Naive thymus-derived CD8-positive, alpha-beta T cell (primary cell): ENCODE measurements around the gene UBE2E2. TPM values are rescaled to one million over a fixed set of nuclear protein-coding genes. Genes with fewer than 3 reads are reported as not detected.

Experiments used
- ATAC-seq, 2 donors: fragments of 150-1000 bp; cut with Tn5 transposase in 1 of 2; sonication (Bioruptor Pico), chemical (Tn5 transposase) in 1 of 2; 1 replicate in 1 of 2; 2 replicates in 1 of 2; pipeline ENCODE4 v1.10.0; 2021; ENCODE audit warnings: mild to moderate bottlenecking in 2 of 2, moderate library complexity in 2 of 2
- POLR2A ChIA-PET: fragments of 350-600 bp; sonication (Branson Sonifier 250); formaldehyde crosslinking; loops from one replicate; lab custom pipeline; 2021; ENCODE audit warnings: antibody characterized with exemption; lab: Charles Lee
- DNase-seq, 10 donors: peaks; one replicate each; pipeline versions ENCODE4 v3.0.0 to v3.0.0-alpha.2; 2020 to 2022
- H3K27ac Mint-ChIP-seq, 10 donors: one replicate each; pipeline ENCODE4 v1.8.0; 2020 to 2022; ENCODE audit warnings: mild to moderate bottlenecking in 10 of 10, mixed read lengths in 10 of 10, moderate library complexity in 4 of 10, inconsistent platforms in 1 of 10
- H3K27me3 Mint-ChIP-seq, 5 donors: one replicate each; pipeline ENCODE4 v1.8.0; 2021 to 2022; ENCODE audit warnings: mixed read lengths in 5 of 5
- H3K36me3 Mint-ChIP-seq, 3 donors: one replicate each; pipeline ENCODE4 v1.8.0; 2020 to 2022; ENCODE audit warnings: mixed read lengths in 3 of 3, mild to moderate bottlenecking in 2 of 3, inconsistent platforms in 1 of 3
- H3K4me1 Mint-ChIP-seq, 4 donors: one replicate each; pipeline ENCODE4 v1.8.0; 2021 to 2022; ENCODE audit warnings: mixed read lengths in 4 of 4
- H3K4me3 Mint-ChIP-seq, 10 donors: one replicate each; pipeline ENCODE4 v1.8.0; 2020 to 2022; ENCODE audit warnings: mild to moderate bottlenecking in 10 of 10, mixed read lengths in 10 of 10, moderate library complexity in 6 of 10, inconsistent platforms in 1 of 10
- H3K9me3 Mint-ChIP-seq, 9 donors: one replicate each; pipeline ENCODE4 v1.8.0; 2020 to 2022; ENCODE audit warnings: mixed read lengths in 9 of 9, mild to moderate bottlenecking in 3 of 9, inconsistent platforms in 1 of 9, moderate library complexity in 1 of 9
- polyA plus RNA-seq, 3 donors: library from polyadenylated mRNA; unstranded; fragments of 300-500 nt; fragmentation: Illumina TruSeq; gene quantifications; one replicate each; pipeline ENCODE4 v1.2.3, GENCODE V29; 2021
- total RNA-seq, 8 experiments: library from RNA in 2 of 8; stranded (reverse) in 2 of 8; gene quantifications; one replicate each; pipeline ENCODE4 v1.2.3 and lab custom pipeline; 2021 to 2026

UBE2E2 gene
- total and polyA plus RNA-seq, 5 experiments from 2014 or later: 12.5 to 19.6 (median 14.0) TPM

GRCh38 chr3:23248594-23249131 lies 45.5 kb downstream of the UBE2E2 start:
- POLR2A ChIA-PET: no interaction called here
- no peak for ATAC-seq
- no peak for DNase-seq
- Mint-ChIP-seq H3K9me3 (no peaks in the 10 kb centered on the region), H3K36me3 (no peaks in the 10 kb centered on the region), H3K4me1 (peaks cover 2 to 38% (median 26%) of the 10 kb centered on the region in 4 donors), H3K27ac (no peak overlapping the region), H3K4me3 (no peak overlapping the region), H3K27me3 (no peaks in the 10 kb centered on the region)

- DNase-seq (no peak), ATAC-seq (no peak)
- no peaks in the 10 kb centered on the region for H3K36me3 Mint-ChIP-seq
- POLR2A ChIA-PET: no interaction called here
- no peaks in the 10 kb centered on the region for H3K27me3 Mint-ChIP-seq
- peak overlapping the region in 1 of 10 donors; percentile 31 for H3K4me3 Mint-ChIP-seq
- no peak overlapping the region for H3K27ac Mint-ChIP-seq
- H3K4me1 Mint-ChIP-seq: peaks cover 9 to 48% (median 34%) of the 10 kb centered on the region in 4 donors
- H3K9me3 Mint-ChIP-seq: no peaks in the 10 kb centered on the region
Observed at GRCh38 chr3:23249961-23250360, 46.8 kb downstream of the UBE2E2 start.

- H3K4me3 Mint-ChIP-seq: no peak overlapping the region
- no peaks in the 10 kb centered on the region for H3K9me3 Mint-ChIP-seq
- peaks cover 12 to 62% (median 44%) of the 10 kb centered on the region in 4 donors for H3K4me1 Mint-ChIP-seq
- H3K36me3 Mint-ChIP-seq: no peaks in the 10 kb centered on the region
- DNase-seq: no peak
- no peaks in the 10 kb centered on the region for H3K27me3 Mint-ChIP-seq
- POLR2A ChIA-PET: no interaction called here
- H3K27ac Mint-ChIP-seq: no peak overlapping the region
- ATAC-seq: no peak
Observed at GRCh38 chr3:23252122-23252521, 49.0 kb downstream of the UBE2E2 start.

- no peak for ATAC-seq
- Mint-ChIP-seq H3K36me3 (peaks cover 0 to 4% (median 0%) of the 10 kb centered on the region in 3 donors), H3K27me3 (no peaks in the 10 kb centered on the region), H3K4me1 (peaks cover 12 to 56% (median 44%) of the 10 kb centered on the region in 4 donors), H3K27ac (no peak overlapping the region), H3K4me3 (no peak overlapping the region), H3K9me3 (peaks cover 0 to 3% (median 0%) of the 10 kb centered on the region in 9 donors)
- POLR2A ChIA-PET: no interaction called here
- no peak for DNase-seq
Observed at GRCh38 chr3:23253214-23253613, 50.1 kb downstream of the UBE2E2 start.

- Mint-ChIP-seq H3K27me3 (no peaks in the 10 kb centered on the region), H3K4me1 (peaks cover 12 to 53% (median 38%) of the 10 kb centered on the region in 4 donors), H3K27ac (no peak overlapping the region), H3K4me3 (no peak overlapping the region), H3K36me3 (peaks cover 0 to 4% (median 3%) of the 10 kb centered on the region in 3 donors), H3K9me3 (peaks cover 0 to 3% (median 0%) of the 10 kb centered on the region in 9 donors)
- POLR2A ChIA-PET: interaction anchor here (0.6 kb wide), 1 partner anchor 184 kb away, joined by 3 read pairs; no protein-coding TSS in a partner anchor
- DNase-seq (no peak), ATAC-seq (no peak)
Observed at GRCh38 chr3:23254282-23254681, 51.2 kb downstream of the UBE2E2 start.

- Mint-ChIP-seq H3K4me3 (no peak overlapping the region), H3K9me3 (peaks cover 0 to 3% (median 0%) of the 10 kb centered on the region in 9 donors), H3K27me3 (no peaks in the 10 kb centered on the region), H3K4me1 (peaks cover 12 to 50% (median 35%) of the 10 kb centered on the region in 4 donors), H3K36me3 (peaks cover 0 to 6% (median 4%) of the 10 kb centered on the region in 3 donors), H3K27ac (no peak overlapping the region)
- POLR2A ChIA-PET: interaction anchor here (0.6 kb wide), 1 partner anchor 184 kb away, joined by 3 read pairs; no protein-coding TSS in a partner anchor
- ATAC-seq (no peak), DNase-seq (no peak)
Observed at GRCh38 chr3:23254835-23255234, 51.7 kb downstream of the UBE2E2 start.

- DNase-seq: no peak
- H3K27me3 Mint-ChIP-seq: no peaks in the 10 kb centered on the region
- no peak overlapping the region for H3K27ac Mint-ChIP-seq
- H3K4me1 Mint-ChIP-seq: peaks cover 12 to 41% (median 27%) of the 10 kb centered on the region in 4 donors
- peaks cover 0 to 9% (median 4%) of the 10 kb centered on the region in 3 donors for H3K36me3 Mint-ChIP-seq
- ATAC-seq: no peak
- no peak overlapping the region for H3K4me3 Mint-ChIP-seq
- POLR2A ChIA-PET: no interaction called here
- H3K9me3 Mint-ChIP-seq: peaks cover 0 to 5% (median 0%) of the 10 kb centered on the region in 9 donors
Observed at GRCh38 chr3:23256741-23257435, 53.8 kb downstream of the UBE2E2 start.

- Mint-ChIP-seq H3K4me1 (peaks cover 14 to 35% (median 24%) of the 10 kb centered on the region in 4 donors), H3K4me3 (no peak overlapping the region), H3K27ac (no peak overlapping the region), H3K27me3 (no peaks in the 10 kb centered on the region), H3K36me3 (peaks cover 0 to 11% (median 4%) of the 10 kb centered on the region in 3 donors), H3K9me3 (peaks cover 0 to 5% (median 0%) of the 10 kb centered on the region in 9 donors)
- DNase-seq: no peak
- no peak for ATAC-seq
- POLR2A ChIA-PET: no interaction called here
Observed at GRCh38 chr3:23258110-23258509, 55.0 kb downstream of the UBE2E2 start.

GRCh38 chr3:23259515-23259914 lies 56.4 kb downstream of the UBE2E2 start:
- Mint-ChIP-seq H3K4me3 (no peak overlapping the region), H3K27me3 (no peaks in the 10 kb centered on the region), H3K9me3 (peaks cover 0 to 5% (median 1%) of the 10 kb centered on the region in 9 donors), H3K27ac (no peak overlapping the region), H3K36me3 (peaks cover 0 to 11% (median 4%) of the 10 kb centered on the region in 3 donors), H3K4me1 (peaks cover 6 to 22% (median 15%) of the 10 kb centered on the region in 4 donors)
- no peak for ATAC-seq
- DNase-seq: no peak
- POLR2A ChIA-PET: no interaction called here

- peaks cover 0 to 18% (median 9%) of the 10 kb centered on the region in 9 donors for H3K9me3 Mint-ChIP-seq
- H3K27ac Mint-ChIP-seq: no peak overlapping the region
- H3K4me1 Mint-ChIP-seq: peaks cover 3 to 10% (median 8%) of the 10 kb centered on the region in 4 donors
- POLR2A ChIA-PET: no interaction called here
- peaks cover 6 to 22% (median 14%) of the 10 kb centered on the region in 3 donors for H3K36me3 Mint-ChIP-seq
- no peaks in the 10 kb centered on the region for H3K27me3 Mint-ChIP-seq
- H3K4me3 Mint-ChIP-seq: no peak overlapping the region
- ATAC-seq (no peak), DNase-seq (no peak)
Observed at GRCh38 chr3:23262766-23263165, 59.6 kb downstream of the UBE2E2 start.

- Mint-ChIP-seq H3K36me3 (peaks cover 6 to 22% (median 10%) of the 10 kb centered on the region in 3 donors), H3K27me3 (no peaks in the 10 kb centered on the region), H3K27ac (no peak overlapping the region), H3K4me3 (no peak overlapping the region), H3K9me3 (peaks cover 0 to 18% (median 8%) of the 10 kb centered on the region in 9 donors), H3K4me1 (peaks cover 3 to 10% (median 8%) of the 10 kb centered on the region in 4 donors)
- POLR2A ChIA-PET: no interaction called here
- ATAC-seq (no peak), DNase-seq (no peak)
Observed at GRCh38 chr3:23263796-23264195, 60.7 kb downstream of the UBE2E2 start.

- peaks cover 5 to 14% (median 9%) of the 10 kb centered on the region in 4 donors for H3K4me1 Mint-ChIP-seq
- DNase-seq: no peak
- peaks cover 0 to 21% (median 8%) of the 10 kb centered on the region in 9 donors for H3K9me3 Mint-ChIP-seq
- H3K27ac Mint-ChIP-seq: no peak overlapping the region
- peaks cover 6 to 18% (median 10%) of the 10 kb centered on the region in 3 donors for H3K36me3 Mint-ChIP-seq
- no peaks in the 10 kb centered on the region for H3K27me3 Mint-ChIP-seq
- no peak overlapping the region for H3K4me3 Mint-ChIP-seq
- no peak for ATAC-seq
- POLR2A ChIA-PET: no interaction called here
Observed at GRCh38 chr3:23264413-23264812, 61.3 kb downstream of the UBE2E2 start.

- H3K27ac Mint-ChIP-seq: peak overlapping the region in 1 of 10 donors; percentile 33
- DNase-seq: no peak
- POLR2A ChIA-PET: no interaction called here
- peak overlapping the region in 2 of 10 donors; percentile 13 to 16 for H3K4me3 Mint-ChIP-seq
- H3K4me1 Mint-ChIP-seq: peaks cover 12 to 30% (median 22%) of the 10 kb centered on the region in 4 donors
- peak in 1 of 2 donors; percentile 36 for ATAC-seq
- peaks cover 2 to 17% (median 9%) of the 10 kb centered on the region in 3 donors for H3K36me3 Mint-ChIP-seq
- no peaks in the 10 kb centered on the region for H3K27me3 Mint-ChIP-seq
- peaks cover 0 to 29% (median 7%) of the 10 kb centered on the region in 9 donors for H3K9me3 Mint-ChIP-seq
Observed at GRCh38 chr3:23270423-23270822, 67.3 kb downstream of the UBE2E2 start.
